ENCODE results near the gene DDX25.

Gene DDX25

GRCh38 chr11:125974284-125974683 is 70.0 kb downstream of the DDX25 start:
- TF ChIP-seq CTCF (IDR thresholded peaks at IDR 0.05; ENCODE audit: low read depth, low read length) = no peak

GRCh38 chr11:125975634-125976033 is 71.3 kb downstream of the DDX25 start:
- no peak for TF ChIP-seq CTCF (IDR thresholded peaks at IDR 0.05; ENCODE audit: low read depth, low read length)
- H3K4me3 ChIP-seq (ENCODE audit: low read depth, low read length) = no peak overlapping the region

More at GRCh38 chr11:125974284-125974683, 70.0 kb downstream of the DDX25 start:
- H3K4me3 ChIP-seq (ENCODE audit: low read depth, low read length) = no peak overlapping the region

DNA sequence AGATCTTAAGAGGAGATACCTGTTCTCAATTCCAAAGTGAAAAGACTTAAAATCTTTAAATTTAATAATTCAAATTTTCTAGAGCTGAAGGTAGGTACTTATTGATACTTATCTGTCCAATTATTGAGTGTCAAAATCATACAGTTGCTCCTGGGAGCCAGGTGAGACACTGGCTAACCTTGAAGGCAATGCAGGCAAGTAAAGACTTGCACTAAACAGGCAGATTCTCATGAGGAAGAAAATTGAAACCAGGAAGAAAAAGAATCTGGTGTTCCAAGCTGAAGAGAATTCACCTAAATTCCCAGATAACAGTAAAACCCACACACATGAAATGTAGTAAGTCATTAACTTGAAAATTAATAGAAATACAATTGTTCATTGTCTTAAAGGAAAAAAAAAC is 71.8 kb downstream of the DDX25 start:
- H3K4me3 ChIP-seq (ENCODE audit: low read depth, low read length) = no peak overlapping the region
- TF ChIP-seq CTCF (IDR thresholded peaks at IDR 0.05; ENCODE audit: low read depth, low read length) = no peak

DNA sequence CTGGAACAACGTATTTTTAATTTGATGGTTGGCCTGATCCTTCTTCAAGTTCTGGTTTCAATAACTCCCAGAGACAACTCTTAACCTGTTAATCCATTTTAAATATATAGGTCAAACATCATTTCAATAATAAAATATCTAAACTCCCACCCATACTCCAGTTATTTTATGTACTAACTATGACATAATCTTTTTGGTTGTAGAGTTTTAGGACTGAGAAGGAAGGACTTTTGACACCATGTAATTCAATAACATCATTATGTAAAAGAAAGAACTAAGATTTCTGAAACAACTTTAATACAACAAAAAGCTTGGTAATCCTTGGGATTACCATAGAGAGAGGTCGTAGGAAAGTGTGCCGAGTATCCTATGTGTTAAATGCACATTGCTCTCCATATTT is 73.0 kb downstream of the DDX25 start:
- no peak overlapping the region for H3K4me3 ChIP-seq (ENCODE audit: low read depth, low read length)
- no peak for TF ChIP-seq CTCF (IDR thresholded peaks at IDR 0.05; ENCODE audit: low read depth, low read length)

DNA sequence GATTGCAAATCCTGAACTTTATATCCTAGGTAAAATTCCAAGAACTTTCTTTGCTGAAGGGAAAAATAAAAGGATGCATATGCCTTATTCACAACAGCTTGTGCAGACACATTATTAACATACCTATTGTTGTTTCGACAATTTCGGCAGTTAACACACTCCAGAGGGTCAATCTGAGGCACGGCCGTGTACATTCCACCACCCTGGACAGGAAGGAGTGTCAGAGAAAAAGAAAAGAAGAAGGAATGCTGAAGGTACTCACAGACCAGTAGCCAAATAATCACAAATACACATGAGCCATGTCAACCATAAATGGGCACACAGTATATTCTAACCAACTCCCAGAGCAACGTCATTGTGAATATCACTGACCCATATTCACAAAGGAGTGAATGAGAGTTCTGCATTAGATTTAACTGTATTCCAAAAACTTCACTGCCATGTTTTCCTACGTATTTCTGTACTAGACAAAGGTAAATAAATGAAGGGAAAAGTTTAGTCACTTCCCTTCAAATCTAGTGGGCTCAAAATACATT is 73.9 kb downstream of the DDX25 start:
- H3K4me3 ChIP-seq (ENCODE audit: low read depth, low read length) = no peak overlapping the region
- TF ChIP-seq CTCF (IDR thresholded peaks at IDR 0.05; ENCODE audit: low read depth, low read length) = no peak
